ENCODE results near the gene CNKSR1.

Gene CNKSR1

DNA sequence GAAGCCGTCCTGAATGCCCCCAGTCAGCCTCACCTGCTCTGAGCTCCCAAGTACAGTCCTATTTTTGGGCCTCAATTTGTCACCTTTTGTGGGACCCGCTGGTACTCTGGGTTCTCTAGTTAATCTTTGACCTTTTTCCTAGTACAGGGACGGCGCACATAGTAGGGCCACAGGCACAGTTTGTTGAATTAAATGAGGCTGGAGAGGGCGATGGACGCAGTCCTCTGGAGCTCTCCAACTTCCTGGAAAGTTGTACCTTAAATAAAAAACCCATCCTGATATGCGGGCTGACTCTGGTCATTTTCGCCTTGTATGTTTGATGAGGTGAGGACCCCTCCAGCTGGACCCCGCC is 13.6 kb upstream of the CNKSR1 start:
- TF ChIP-seq, protein P1, sequence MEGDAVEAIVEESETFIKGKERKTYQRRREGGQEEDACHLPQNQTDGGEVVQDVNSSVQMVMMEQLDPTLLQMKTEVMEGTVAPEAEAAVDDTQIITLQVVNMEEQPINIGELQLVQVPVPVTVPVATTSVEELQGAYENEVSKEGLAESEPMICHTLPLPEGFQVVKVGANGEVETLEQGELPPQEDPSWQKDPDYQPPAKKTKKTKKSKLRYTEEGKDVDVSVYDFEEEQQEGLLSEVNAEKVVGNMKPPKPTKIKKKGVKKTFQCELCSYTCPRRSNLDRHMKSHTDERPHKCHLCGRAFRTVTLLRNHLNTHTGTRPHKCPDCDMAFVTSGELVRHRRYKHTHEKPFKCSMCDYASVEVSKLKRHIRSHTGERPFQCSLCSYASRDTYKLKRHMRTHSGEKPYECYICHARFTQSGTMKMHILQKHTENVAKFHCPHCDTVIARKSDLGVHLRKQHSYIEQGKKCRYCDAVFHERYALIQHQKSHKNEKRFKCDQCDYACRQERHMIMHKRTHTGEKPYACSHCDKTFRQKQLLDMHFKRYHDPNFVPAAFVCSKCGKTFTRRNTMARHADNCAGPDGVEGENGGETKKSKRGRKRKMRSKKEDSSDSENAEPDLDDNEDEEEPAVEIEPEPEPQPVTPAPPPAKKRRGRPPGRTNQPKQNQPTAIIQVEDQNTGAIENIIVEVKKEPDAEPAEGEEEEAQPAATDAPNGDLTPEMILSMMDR (IDR thresholded peaks at IDR 0.05; ENCODE audit: insufficient read depth, low read length, missing control alignments) = no peak
- DNase-seq (ENCODE audit: low read depth, low spot score) = no peak
- CTCF ChIA-PET = interaction anchor here (0.6 to 4.1 kb wide), 17 partner anchors 9 to 268 kb away, joined by 3 to 36 read pairs (median 4); partner anchors contain the start of gene CNKSR1
- peak overlapping the region; percentile 44 for H3K4me3 ChIP-seq (ENCODE audit: low read depth, low read length)
- POLR2A ChIA-PET = no interaction called here

DNA sequence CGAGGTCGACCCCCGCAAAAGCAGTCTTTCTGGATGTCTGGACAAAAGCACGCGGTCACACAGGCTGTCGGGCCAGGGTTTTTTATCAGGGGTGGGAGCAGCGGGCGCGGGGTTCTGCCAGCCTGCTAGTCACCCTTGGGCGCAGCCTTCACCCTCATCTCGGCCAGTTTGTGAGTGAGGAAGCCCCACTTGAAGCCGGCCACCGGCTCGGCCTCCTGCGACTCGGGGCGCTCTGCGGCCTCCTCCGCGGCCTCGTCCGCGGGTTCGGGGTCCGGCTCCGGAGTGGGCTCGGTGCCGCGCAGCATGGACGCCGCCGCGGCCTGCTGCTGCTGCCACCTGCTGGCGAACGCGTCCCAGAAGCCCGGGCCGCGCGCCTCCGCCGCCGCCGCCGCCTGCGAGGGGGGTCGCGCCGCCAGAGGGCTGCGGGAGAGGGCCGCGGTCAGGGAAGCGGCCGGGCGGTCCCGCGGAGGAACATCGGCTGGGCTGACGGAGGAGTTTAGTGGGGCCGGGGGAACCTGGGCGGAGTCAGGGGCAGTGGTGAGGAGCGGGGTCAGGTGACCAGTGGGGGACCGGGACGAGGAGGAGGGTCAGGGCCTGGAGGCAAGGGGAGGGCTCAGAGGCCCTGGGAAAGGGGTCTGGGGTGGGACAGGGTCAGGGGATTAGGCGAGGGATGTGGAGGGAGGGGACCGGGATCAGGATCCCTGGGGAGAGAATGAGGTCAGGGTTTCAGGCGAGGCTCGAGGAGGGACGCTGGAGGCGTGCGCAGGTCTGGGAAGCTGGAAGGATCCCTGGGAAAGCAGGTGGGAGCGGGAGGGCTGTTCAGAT is 13.0 kb upstream of the CNKSR1 start:
- DNase-seq (ENCODE audit: low read depth, low spot score) = no peak
- POLR2A ChIA-PET = no interaction called here
- TF ChIP-seq, protein P1 (IDR thresholded peaks at IDR 0.05; ENCODE audit: insufficient read depth, low read length, missing control alignments) = peak; percentile 72
- CTCF ChIA-PET = interaction anchor here (0.7 to 4.1 kb wide), 23 partner anchors 9 to 268 kb away, joined by 3 to 36 read pairs (median 4); partner anchors contain the start of genes CEP85 and CNKSR1
- H3K4me3 ChIP-seq (ENCODE audit: low read depth, low read length) = peak overlapping the region; percentile 44

GRCh38 chr1:26164861-26165842 is 12.1 kb upstream of the CNKSR1 start:
- TF ChIP-seq, protein P1 (IDR thresholded peaks at IDR 0.05; ENCODE audit: insufficient read depth, low read length, missing control alignments) = no peak
- ChIA-PET CTCF (interaction anchor here (0.7 to 6.1 kb wide), 16 partner anchors 10 to 157 kb away, joined by 3 to 36 read pairs (median 6); partner anchors contain the start of gene CEP85), POLR2A (no interaction called here)
- DNase-seq (ENCODE audit: low read depth, low spot score) = no peak
- no peak overlapping the region for H3K4me3 ChIP-seq (ENCODE audit: low read depth, low read length)

DNA sequence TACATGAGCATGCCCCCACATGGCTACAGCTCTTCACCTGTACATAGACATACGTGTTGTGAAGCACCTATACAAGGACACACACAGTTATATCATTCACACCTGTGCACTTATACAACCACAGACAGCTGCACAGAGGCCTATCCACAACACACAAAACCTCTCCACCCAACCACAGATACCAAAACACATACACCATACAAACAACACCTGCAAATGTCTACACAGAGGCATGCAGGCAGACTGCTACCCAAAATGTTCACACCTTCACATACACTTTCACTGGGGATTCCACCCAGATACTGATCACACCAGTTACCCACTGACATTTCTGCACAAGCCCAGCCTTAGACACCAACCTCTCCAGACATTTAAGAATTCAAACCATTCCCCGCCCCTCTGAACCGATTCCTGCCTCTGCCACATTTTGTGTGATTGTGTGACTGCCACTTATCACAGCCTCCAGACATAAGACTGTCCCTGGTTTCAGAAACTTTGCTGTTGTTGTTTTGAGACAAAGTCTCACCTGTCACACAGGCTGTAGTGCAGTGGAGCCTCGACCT is 10.5 kb upstream of the CNKSR1 start:
- DNase-seq (ENCODE audit: low read depth, low spot score) = no peak
- ChIA-PET CTCF (interaction anchor here (1.2 to 6.1 kb wide), 5 partner anchors 60 to 229 kb away, joined by 3 to 36 read pairs (median 8); no protein-coding TSS in a partner anchor), POLR2A (no interaction called here)
- TF ChIP-seq, protein P1 (IDR thresholded peaks at IDR 0.05; ENCODE audit: insufficient read depth, low read length, missing control alignments) = no peak
- H3K4me3 ChIP-seq (ENCODE audit: low read depth, low read length) = no peak overlapping the region

GRCh38 chr1:26168410-26169197 is 8.7 kb upstream of the CNKSR1 start, which contains the start of gene C1orf232:
Gene C1orf232 (minus strand): TSS chr1:26168963. CDS start chr1:26168499, 464 bp downstream.
- TF ChIP-seq, protein P1 (IDR thresholded peaks at IDR 0.05; ENCODE audit: insufficient read depth, low read length, missing control alignments) = no peak
- H3K4me3 ChIP-seq (ENCODE audit: low read depth, low read length) = peak within 1 kb of the TSS; percentile 93
- no peak for DNase-seq (ENCODE audit: low read depth, low spot score)
- CTCF ChIA-PET = interaction anchor here (0.9 to 6.1 kb wide), 19 partner anchors 11 to 222 kb away, joined by 3 to 39 read pairs (median 6); partner anchors contain the start of genes CATSPER4, CEP85 and EXTL1
- POLR2A ChIA-PET = no interaction called here
